ENCODE data around the gene MAP3K13. TPM values are rescaled to one million over a fixed set of nuclear protein-coding genes. Genes with fewer than 3 reads are reported as not detected.

The MAP3K13 gene
- total and polyA plus RNA-seq, 3 experiments from 2014 or later = 14.1 to 41.0 (median 15.2) TPM

GRCh38 chr3:185498503-185499396 is 135.8 kb downstream of the MAP3K13 start, which contains the start of gene TMEM41A:
TMEM41A (minus strand) TSS chr3:185499035; CDS start chr3:185498961, 74 bp downstream.
- H3K4me1 Mint-ChIP-seq = peaks cover 19 to 40% (median 25%) of the 10 kb centered on the region in 3 donors
- H3K27ac Mint-ChIP-seq = peak within 1 kb of the TSS; percentile 87 to 97 (median 93)
- Histone ChIP-seq H3K4me3 (ENCODE audit: low read length) (peak within 1 kb of the TSS; percentile 86), H3K27ac (ENCODE audit: low read depth, low read length) (peak within 1 kb of the TSS; percentile 79), H3K4me1 (ENCODE audit: insufficient read depth, low read length) (peaks cover 17% of the 10 kb centered on the region), H3K9me3 (ENCODE audit: low read length) (no peaks in the 10 kb centered on the region), H3K27me3 (ENCODE audit: insufficient read depth, low read length, poor library complexity, severe bottlenecking) (no peaks in the 10 kb centered on the region), H3K36me3 (ENCODE audit: insufficient read depth, low read length) (peaks cover 20% of the 10 kb centered on the region)
- peak within 1 kb of the TSS; percentile 88 to 96 (median 93) for H3K4me3 Mint-ChIP-seq
- H3K36me3 Mint-ChIP-seq = peaks cover 0 to 35% (median 14%) of the 10 kb centered on the region in 3 donors
- peaks cover 3% of the 10 kb centered on the region in 2 donors for H3K27me3 Mint-ChIP-seq
- ChIA-PET POLR2A (interaction anchor here (0.7 kb wide), 1 partner anchor 87 kb away, joined by 4 read pairs; the partner anchor contains the start of gene SENP2), CTCF (interaction anchor here (1.0 kb wide), 1 partner anchor 60 kb away, joined by 4 read pairs; no protein-coding TSS in a partner anchor)
- H3K9me3 Mint-ChIP-seq = no peaks in the 10 kb centered on the region
- DNase-seq = peak; percentile 79 to 89 (median 83)

GRCh38 chr3:185502987-185503386 is 140.1 kb downstream of the MAP3K13 start:
- POLR2A ChIA-PET = no interaction called here
- Histone ChIP-seq H3K4me3 (ENCODE audit: low read length) (no peak overlapping the region), H3K27me3 (ENCODE audit: insufficient read depth, low read length, poor library complexity, severe bottlenecking) (no peaks in the 10 kb centered on the region), H3K4me1 (ENCODE audit: insufficient read depth, low read length) (peaks cover 3% of the 10 kb centered on the region), H3K9me3 (ENCODE audit: low read length) (no peaks in the 10 kb centered on the region), H3K27ac (ENCODE audit: low read depth, low read length) (no peak overlapping the region), H3K36me3 (ENCODE audit: insufficient read depth, low read length) (no peaks in the 10 kb centered on the region)
- no peaks in the 10 kb centered on the region for H3K9me3 Mint-ChIP-seq
- H3K4me1 Mint-ChIP-seq = peaks cover 6 to 13% (median 8%) of the 10 kb centered on the region in 3 donors
- no peak overlapping the region for H3K4me3 Mint-ChIP-seq
- no peak overlapping the region for H3K27ac Mint-ChIP-seq
- H3K36me3 Mint-ChIP-seq = peaks cover 0 to 6% (median 2%) of the 10 kb centered on the region in 3 donors
- H3K27me3 Mint-ChIP-seq = peaks cover 5 to 9% of the 10 kb centered on the region in 2 donors
- CTCF ChIA-PET = no interaction called here
- no peak for DNase-seq

GRCh38 chr3:185503521-185503920 is 140.6 kb downstream of the MAP3K13 start:
- no peak overlapping the region for H3K27ac ChIP-seq (ENCODE audit: low read depth, low read length)
- peaks cover 0 to 3% (median 2%) of the 10 kb centered on the region in 3 donors for H3K36me3 Mint-ChIP-seq
- no peaks in the 10 kb centered on the region for H3K36me3 ChIP-seq (ENCODE audit: insufficient read depth, low read length)
- H3K9me3 Mint-ChIP-seq = no peaks in the 10 kb centered on the region
- POLR2A ChIA-PET = no interaction called here
- H3K9me3 ChIP-seq (ENCODE audit: low read length) = no peaks in the 10 kb centered on the region
- CTCF ChIA-PET = no interaction called here
- peaks cover 3% of the 10 kb centered on the region for H3K4me1 ChIP-seq (ENCODE audit: insufficient read depth, low read length)
- no peaks in the 10 kb centered on the region for H3K27me3 ChIP-seq (ENCODE audit: insufficient read depth, low read length, poor library complexity, severe bottlenecking)
- H3K27ac Mint-ChIP-seq = no peak overlapping the region
- H3K27me3 Mint-ChIP-seq = peaks cover 5 to 10% of the 10 kb centered on the region in 2 donors
- no peak overlapping the region for H3K4me3 ChIP-seq (ENCODE audit: low read length)
- no peak overlapping the region for H3K4me3 Mint-ChIP-seq
- DNase-seq = no peak
- peaks cover 3 to 8% (median 4%) of the 10 kb centered on the region in 3 donors for H3K4me1 Mint-ChIP-seq

GRCh38 chr3:185504636-185505035 is 141.7 kb downstream of the MAP3K13 start:
- H3K9me3 Mint-ChIP-seq = no peaks in the 10 kb centered on the region
- no peak overlapping the region for H3K27ac Mint-ChIP-seq
- no peak overlapping the region for H3K4me3 ChIP-seq (ENCODE audit: low read length)
- no peak overlapping the region for H3K27ac ChIP-seq (ENCODE audit: low read depth, low read length)
- peaks cover 0 to 2% (median 0%) of the 10 kb centered on the region in 3 donors for H3K4me1 Mint-ChIP-seq
- CTCF ChIA-PET = no interaction called here
- no peaks in the 10 kb centered on the region for H3K27me3 ChIP-seq (ENCODE audit: insufficient read depth, low read length, poor library complexity, severe bottlenecking)
- no peak overlapping the region for H3K4me3 Mint-ChIP-seq
- peaks cover 0 to 2% (median 0%) of the 10 kb centered on the region in 3 donors for H3K36me3 Mint-ChIP-seq
- H3K27me3 Mint-ChIP-seq = peaks cover 10 to 12% of the 10 kb centered on the region in 2 donors
- no peaks in the 10 kb centered on the region for H3K4me1 ChIP-seq (ENCODE audit: insufficient read depth, low read length)
- DNase-seq = no peak
- no peaks in the 10 kb centered on the region for H3K36me3 ChIP-seq (ENCODE audit: insufficient read depth, low read length)
- POLR2A ChIA-PET = no interaction called here
- H3K9me3 ChIP-seq (ENCODE audit: low read length) = no peaks in the 10 kb centered on the region

- Histone ChIP-seq H3K27me3 (ENCODE audit: insufficient read depth, low read length, poor library complexity, severe bottlenecking) (no peaks in the 10 kb centered on the region), H3K36me3 (ENCODE audit: insufficient read depth, low read length) (no peaks in the 10 kb centered on the region), H3K4me1 (ENCODE audit: insufficient read depth, low read length) (no peaks in the 10 kb centered on the region), H3K27ac (ENCODE audit: low read depth, low read length) (no peak overlapping the region), H3K9me3 (ENCODE audit: low read length) (no peaks in the 10 kb centered on the region), H3K4me3 (ENCODE audit: low read length) (no peak overlapping the region)
- POLR2A ChIA-PET = no interaction called here
- Mint-ChIP-seq H3K36me3 (no peaks in the 10 kb centered on the region), H3K27me3 (peaks cover 11 to 13% of the 10 kb centered on the region in 2 donors), H3K4me1 (no peaks in the 10 kb centered on the region), H3K9me3 (no peaks in the 10 kb centered on the region), H3K27ac (peak overlapping the region in 1 of 8 donors; percentile 94), H3K4me3 (no peak overlapping the region)
- DNase-seq = no peak
- CTCF ChIA-PET = no interaction called here
Observed at GRCh38 chr3:185507883-185508282, 144.9 kb downstream of the MAP3K13 start.

- H3K27ac ChIP-seq (ENCODE audit: low read depth, low read length) = no peak overlapping the region
- CTCF ChIA-PET = no interaction called here
- no peaks in the 10 kb centered on the region for H3K36me3 ChIP-seq (ENCODE audit: insufficient read depth, low read length)
- Mint-ChIP-seq H3K36me3 (no peaks in the 10 kb centered on the region), H3K27me3 (peaks cover 11 to 13% of the 10 kb centered on the region in 2 donors), H3K4me3 (no peak overlapping the region), H3K27ac (no peak overlapping the region), H3K4me1 (no peaks in the 10 kb centered on the region), H3K9me3 (no peaks in the 10 kb centered on the region)
- no peaks in the 10 kb centered on the region for H3K27me3 ChIP-seq (ENCODE audit: insufficient read depth, low read length, poor library complexity, severe bottlenecking)
- no peak overlapping the region for H3K4me3 ChIP-seq (ENCODE audit: low read length)
- no peaks in the 10 kb centered on the region for H3K4me1 ChIP-seq (ENCODE audit: insufficient read depth, low read length)
- H3K9me3 ChIP-seq (ENCODE audit: low read length) = no peaks in the 10 kb centered on the region
- DNase-seq = no peak
- POLR2A ChIA-PET = interaction anchor here (0.5 kb wide), 1 partner anchor 35 kb away, joined by 3 read pairs; no protein-coding TSS in a partner anchor
Observed at GRCh38 chr3:185508335-185508991, 145.5 kb downstream of the MAP3K13 start.

- Histone ChIP-seq H3K27me3 (ENCODE audit: insufficient read depth, low read length, poor library complexity, severe bottlenecking) (no peaks in the 10 kb centered on the region), H3K36me3 (ENCODE audit: insufficient read depth, low read length) (no peaks in the 10 kb centered on the region), H3K4me3 (ENCODE audit: low read length) (no peak overlapping the region), H3K9me3 (ENCODE audit: low read length) (no peaks in the 10 kb centered on the region), H3K27ac (ENCODE audit: low read depth, low read length) (no peak overlapping the region), H3K4me1 (ENCODE audit: insufficient read depth, low read length) (no peaks in the 10 kb centered on the region)
- no peak for DNase-seq
- ChIA-PET CTCF (no interaction called here), POLR2A (no interaction called here)
- Mint-ChIP-seq H3K9me3 (no peaks in the 10 kb centered on the region), H3K36me3 (no peaks in the 10 kb centered on the region), H3K27ac (no peak overlapping the region), H3K4me3 (no peak overlapping the region), H3K27me3 (peaks cover 11 to 15% of the 10 kb centered on the region in 2 donors), H3K4me1 (no peaks in the 10 kb centered on the region)
Observed at GRCh38 chr3:185511711-185512110, 148.8 kb downstream of the MAP3K13 start.

Measured in CD8-positive, alpha-beta memory T cell (primary cell).